Endothelial cell of umbilical vein (primary cell): Measurements from ENCODE around the gene ARF4. TPM values are rescaled to one million over a fixed set of nuclear protein-coding genes. Genes with fewer than 3 reads are reported as not detected.
A peak's percentile ranks its signal among the peaks of the same experiment; 100 is the strongest.

Experiments
- BruUV-seq: library from RNA; stranded (reverse); fragments of 400-500 nt; replicated peaks from 2 replicates; lab custom pipeline; 2021; lab: Mats Ljungman, UMichigan
- CTCF ChIA-PET: fragments of 300-600, 350-600 bp; sonication (Branson Sonifier 250); formaldehyde crosslinking; loops from one replicate; lab custom pipeline; 2021; ENCODE audit warnings: antibody characterized with exemption, inconsistent platforms; lab: Charles Lee
- POLR2A ChIA-PET: fragments of 300-600, 350-600 bp; sonication (Branson Sonifier 250); formaldehyde crosslinking; loops from one replicate; lab custom pipeline; 2021; ENCODE audit warnings: antibody characterized with exemption, inconsistent platforms; lab: Charles Lee
- DNase-seq: peaks from one replicate; pipeline ENCODE4 v3.0.0-alpha.2; 2011; ENCODE audit warnings: low read depth, low spot score
- FAIRE-seq: peaks from 2 replicates; lab custom pipeline; 2011; peaks lifted over from hg19 to GRCh38; lab: Jason Lieb, UNC
- H2AFZ ChIP-seq: 2 replicates; pipeline ENCODE4 v1.6.0; 2012; ENCODE audit warnings: low read depth, low read length, control low read depth, inconsistent platforms
- H3K27ac ChIP-seq: 2 replicates; pipeline ENCODE4 v1.5.1; 2011; ENCODE audit warnings: low read depth, mild to moderate bottlenecking, control low read depth, low read length, moderate library complexity; ENCODE audit not compliant: insufficient read depth
- H3K27me3 ChIP-seq, 2 experiments: 2 replicates each; pipeline versions ENCODE4 v1.6.0 to v1.6.1; 2011; ENCODE audit warnings: low read length in 2 of 2, mixed read lengths in 1 of 2; ENCODE audit not compliant: control insufficient read depth in 2 of 2, insufficient read depth in 2 of 2
- H3K36me3 ChIP-seq, 2 experiments: 2 replicates in 1 of 2; 3 replicates in 1 of 2; pipeline ENCODE4 v1.5.1; 2011; ENCODE audit warnings: low read length in 2 of 2, mild to moderate bottlenecking in 1 of 2, moderate library complexity in 1 of 2; ENCODE audit not compliant: control insufficient read depth in 2 of 2, insufficient read depth in 2 of 2; ENCODE audit errors: extremely low read depth in 1 of 2
- H3K4me1 ChIP-seq: 3 replicates; pipeline ENCODE4 v1.5.1; 2011; ENCODE audit warnings: mild to moderate bottlenecking, low read length; ENCODE audit not compliant: control insufficient read depth, insufficient read depth; ENCODE audit errors: extremely low read depth
- H3K4me2 ChIP-seq: 2 replicates; pipeline ENCODE4 v1.6.1; 2011; ENCODE audit warnings: low read length, control low read depth, mixed read lengths; ENCODE audit not compliant: insufficient read depth
- H3K4me3 ChIP-seq, 3 experiments: fragments of 200-600 bp in 1 of 3; sonication (generic), shearing (Covaris generic) in 1 of 3; replicated peaks in 1 of 3; 2 replicates each; pipeline ENCODE4 v1.5.1; 2011 to 2016; ENCODE audit warnings: control low read depth in 3 of 3, low read length in 3 of 3, mild to moderate bottlenecking in 2 of 3, inconsistent platforms in 1 of 3, low read depth in 1 of 3, moderate library complexity in 1 of 3; ENCODE audit not compliant: insufficient read depth in 1 of 3
- H3K79me2 ChIP-seq: 2 replicates; pipeline ENCODE4 v1.6.0; 2012; ENCODE audit warnings: low read length, inconsistent platforms; ENCODE audit not compliant: control insufficient read depth, insufficient read depth
- H3K9ac ChIP-seq: replicated peaks from 2 replicates; pipeline ENCODE3; 2011; ENCODE audit warnings: low read length, control low read depth; ENCODE audit not compliant: insufficient read depth; ENCODE audit errors: extremely low read depth
- H3K9me1 ChIP-seq: replicated peaks from 3 replicates; pipeline ENCODE4 v1.6.0; 2011; ENCODE audit warnings: mild to moderate bottlenecking, low read length; ENCODE audit not compliant: control insufficient read depth, insufficient read depth; ENCODE audit errors: extremely low read depth
- H3K9me3 ChIP-seq: replicated peaks from 2 replicates; pipeline ENCODE4 v1.5.1; 2012; ENCODE audit warnings: low read length, inconsistent platforms; ENCODE audit not compliant: control insufficient read depth, insufficient read depth
- H4K20me1 ChIP-seq: replicated peaks from 2 replicates; pipeline ENCODE3; 2011; ENCODE audit warnings: mild to moderate bottlenecking, low read length; ENCODE audit not compliant: control insufficient read depth, insufficient read depth; ENCODE audit errors: extremely low read depth
- EZH2 ChIP-seq: IDR thresholded peaks from 2 replicates; pipeline ENCODE4 v1.6.1; 2012; ENCODE audit warnings: borderline replicate concordance, low read depth, mild to moderate bottlenecking, moderate library complexity, low read length, inconsistent platforms; ENCODE audit not compliant: severe bottlenecking
- FOS ChIP-seq: IDR thresholded peaks from 2 replicates; pipeline ENCODE4 v1.6.1; 2011; ENCODE audit warnings: mild to moderate bottlenecking, low read length, moderate library complexity, borderline replicate concordance; ENCODE audit not compliant: insufficient read depth
- GATA2 ChIP-seq: IDR thresholded peaks from 2 replicates; pipeline ENCODE4 v1.7.0; 2011; ENCODE audit warnings: low read depth, mild to moderate bottlenecking, moderate library complexity, mixed read lengths, low read length; ENCODE audit not compliant: insufficient read length, insufficient read depth
- JUN ChIP-seq: IDR thresholded peaks from 2 replicates; pipeline ENCODE4 v1.6.1; 2011; ENCODE audit warnings: borderline replicate concordance, low read depth; ENCODE audit not compliant: insufficient read length, insufficient read depth
- MYC ChIP-seq: IDR thresholded peaks from one replicate; pipeline ENCODE4 v1.6.1; 2011; ENCODE audit warnings: mild to moderate bottlenecking, low read depth, low read length
- POLR2A ChIP-seq: IDR thresholded peaks from 2 replicates; pipeline ENCODE4 v1.6.1; 2012; ENCODE audit warnings: low read depth, mild to moderate bottlenecking, control low read depth, low read length
- POLR2AphosphoS5 ChIP-seq: IDR thresholded peaks from 2 replicates; pipeline ENCODE4 v1.6.1; 2012; ENCODE audit warnings: low read depth, mild to moderate bottlenecking, control low read depth, low read length, moderate library complexity; ENCODE audit not compliant: insufficient read depth
- dilution Hi-C: fragments of 300-500 bp; cut with MboI; formaldehyde crosslinking; loops from one replicate; pipeline ENCODE4 v1.15.0; 2019; ENCODE audit warnings: low sequenced_read_pairs; ENCODE audit not compliant: extremely low pct_ligation_motif_present
- intact Hi-C: fragments of 100-400 bp; cut with micrococcal nuclease; formaldehyde crosslinking; loops from one replicate; pipeline ENCODE4 v1.10.0; 2022
- polyA plus RNA-seq, 4 experiments: library from polyadenylated mRNA; depleted of rRNA in 3 of 4; stranded (reverse) in 3 of 4; unstranded in 1 of 4; fragments of >200 nt; gene quantifications; 2 replicates each; pipeline versions ENCODE4 v1.2.1 to v1.2.3, GENCODE V29; 2011 to 2012; ENCODE audit warnings: missing spikeins in 1 of 4
- total RNA-seq: library from RNA; stranded (reverse); gene quantifications from 2 replicates; pipeline ENCODE4 v1.2.3, GENCODE V29; 2021
- TF ChIP-seq, protein P1 (sequence below): IDR thresholded peaks from 2 replicates; pipeline ENCODE4 v1.6.1; 2011; ENCODE audit not compliant: insufficient read depth, insufficient read length
- TF ChIP-seq, protein P2 (sequence below), 2 donors: IDR thresholded peaks; 1 replicate in 1 of 2; 2 replicates in 1 of 2; pipeline ENCODE4 v1.5.1; 2011; ENCODE audit warnings: low read length in 2 of 2, mild to moderate bottlenecking in 2 of 2, moderate library complexity in 2 of 2, control low read depth in 1 of 2, inconsistent platforms in 1 of 2, low read depth in 1 of 2; ENCODE audit not compliant: insufficient read depth in 1 of 2; ENCODE audit errors: extremely low read depth in 1 of 2

The ARF4 gene
- total and polyA plus RNA-seq, 2 donors (not counting 3 experiments of a cell fraction or from before 2014, with no cell fraction given), result 239 to 249 TPM

DNA sequence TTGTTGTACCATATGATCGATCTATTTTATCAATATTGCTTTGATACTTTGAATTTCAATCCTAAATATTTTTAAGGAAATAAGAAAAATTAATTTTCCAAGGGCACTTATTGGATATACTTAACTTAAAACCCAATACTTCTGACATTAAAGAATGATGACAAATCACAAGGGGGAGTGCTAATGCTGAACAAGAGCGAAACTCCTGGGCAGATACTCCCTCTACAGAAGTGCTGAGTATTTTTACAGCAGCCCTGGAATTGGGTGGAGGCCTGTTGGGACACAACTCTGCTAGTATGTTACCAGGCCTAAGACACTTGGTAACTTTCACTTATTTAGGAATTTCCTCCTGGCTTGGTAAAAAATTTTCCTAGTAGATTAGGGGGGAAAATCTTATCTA, 49.6 kb upstream of the ARF4 start:
- Histone ChIP-seq H3K4me3 (no peak overlapping the region), H2AFZ (no peak overlapping the region), H3K79me2 (no peaks in the 10 kb centered on the region), H3K27me3 (no peaks in the 10 kb centered on the region), H3K36me3 (peaks cover 0 to 5% of the 10 kb centered on the region in 2 experiments), H3K4me1 (no peaks in the 10 kb centered on the region), H3K27ac (no peak overlapping the region), H4K20me1 (no peaks in the 10 kb centered on the region), H3K4me2 (no peak overlapping the region), H3K9me3 (no peaks in the 10 kb centered on the region), H3K9ac (no peak overlapping the region), H3K9me1 (no peaks in the 10 kb centered on the region)
- CTCF ChIA-PET, result interaction anchor here (1.1 to 1.9 kb wide), 2 partner anchors 199 to 207 kb away, joined by 3 to 10 read pairs; no protein-coding TSS in a partner anchor
- intact Hi-C loops, result loop anchor here (5.0 kb wide), 1 partner anchor 206 kb away; no protein-coding TSS in a partner anchor
- no TSS peak for BruUV-seq
- TF ChIP-seq MYC (no peak), EZH2 (no peak), FOS (no peak), GATA2 (no peak), POLR2A (no peak), POLR2AphosphoS5 (no peak), JUN (no peak)
- TF ChIP-seq, protein P1, sequence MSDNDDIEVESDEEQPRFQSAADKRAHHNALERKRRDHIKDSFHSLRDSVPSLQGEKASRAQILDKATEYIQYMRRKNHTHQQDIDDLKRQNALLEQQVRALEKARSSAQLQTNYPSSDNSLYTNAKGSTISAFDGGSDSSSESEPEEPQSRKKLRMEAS, result no peak
- TF ChIP-seq, protein P2, sequence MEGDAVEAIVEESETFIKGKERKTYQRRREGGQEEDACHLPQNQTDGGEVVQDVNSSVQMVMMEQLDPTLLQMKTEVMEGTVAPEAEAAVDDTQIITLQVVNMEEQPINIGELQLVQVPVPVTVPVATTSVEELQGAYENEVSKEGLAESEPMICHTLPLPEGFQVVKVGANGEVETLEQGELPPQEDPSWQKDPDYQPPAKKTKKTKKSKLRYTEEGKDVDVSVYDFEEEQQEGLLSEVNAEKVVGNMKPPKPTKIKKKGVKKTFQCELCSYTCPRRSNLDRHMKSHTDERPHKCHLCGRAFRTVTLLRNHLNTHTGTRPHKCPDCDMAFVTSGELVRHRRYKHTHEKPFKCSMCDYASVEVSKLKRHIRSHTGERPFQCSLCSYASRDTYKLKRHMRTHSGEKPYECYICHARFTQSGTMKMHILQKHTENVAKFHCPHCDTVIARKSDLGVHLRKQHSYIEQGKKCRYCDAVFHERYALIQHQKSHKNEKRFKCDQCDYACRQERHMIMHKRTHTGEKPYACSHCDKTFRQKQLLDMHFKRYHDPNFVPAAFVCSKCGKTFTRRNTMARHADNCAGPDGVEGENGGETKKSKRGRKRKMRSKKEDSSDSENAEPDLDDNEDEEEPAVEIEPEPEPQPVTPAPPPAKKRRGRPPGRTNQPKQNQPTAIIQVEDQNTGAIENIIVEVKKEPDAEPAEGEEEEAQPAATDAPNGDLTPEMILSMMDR (IDR thresholded peaks at IDR 0.05; ENCODE audit: extremely low read depth in 1 of 2, insufficient read depth in 1 of 2, low read depth in 1 of 2, low read length in 2 of 2), result no peak
- DNase-seq (peak; percentile 34), FAIRE-seq (no peak)
- dilution Hi-C loops, result no loop called here
- POLR2A ChIA-PET, result no interaction called here
